ENCODE measurements around the gene KATNAL1. TPM values are rescaled to one million over a fixed set of nuclear protein-coding genes. Genes with fewer than 3 reads are reported as not detected.

Gene KATNAL1
- polyA plus RNA-seq, 1 donor (not counting 4 experiments of a cell fraction or from before 2014, with no cell fraction given) = 10.1 TPM

- Histone ChIP-seq H3K4me3 (ENCODE audit: control insufficient read depth in 2 of 3, extremely low read depth in 1 of 3, insufficient read depth in 2 of 3, low read depth in 1 of 3, low read length in 3 of 3) (no peak overlapping the region), H3K9me3 (ENCODE audit: control insufficient read depth, low read depth, low read length) (no peaks in the 10 kb centered on the region), H3K9ac (ENCODE audit: control insufficient read depth, extremely low read depth, insufficient read depth, low read length) (no peak overlapping the region), H4K20me1 (ENCODE audit: control insufficient read depth, extremely low read depth, insufficient read depth, low read length) (no peaks in the 10 kb centered on the region), H3K79me2 (ENCODE audit: control insufficient read depth, insufficient read depth, low read length) (no peaks in the 10 kb centered on the region), H3K9me1 (ENCODE audit: control insufficient read depth, extremely low read depth, insufficient read depth, low read length) (no peaks in the 10 kb centered on the region), H3K27me3 (ENCODE audit: control insufficient read depth, extremely low read depth, insufficient read depth, low read length) (no peaks in the 10 kb centered on the region), H3K4me2 (ENCODE audit: control insufficient read depth, extremely low read depth, insufficient read depth, low read depth, low read length) (no peak overlapping the region), H2AFZ (ENCODE audit: control insufficient read depth, low read length) (no peak overlapping the region), H3K27ac (ENCODE audit: control insufficient read depth, insufficient read depth, low read length) (no peak overlapping the region), H3K4me1 (ENCODE audit: control insufficient read depth, extremely low read depth, insufficient read depth, low read length) (no peaks in the 10 kb centered on the region), H3K36me3 (ENCODE audit: control insufficient read depth in 2 of 2, extremely low read depth in 1 of 2, insufficient read depth in 2 of 2, low read length in 2 of 2) (peaks cover 0 to 1% of the 10 kb centered on the region in 2 experiments)
- DNase-seq (ENCODE audit: low read depth, low spot score) (no peak), FAIRE-seq (peak; percentile 56)
- TF ChIP-seq EZH2 (IDR thresholded peaks at IDR 0.05; ENCODE audit: low read length) (no peak), CTCF (optimal IDR thresholded peaks at IDR 0.05 in 1 of 3, IDR thresholded peaks at IDR 0.05 in 1 of 3, conservative IDR thresholded peaks at IDR 0.05 in 1 of 3; ENCODE audit: extremely low read depth in 1 of 3, insufficient read depth in 2 of 3, low read length in 3 of 3) (no peak)
- dilution Hi-C loops (cut with MboI; ENCODE audit: extremely low pct_ligation_motif_present, low sequenced_read_pairs) = no loop called here
These were observed 102.8 kb downstream of the KATNAL1 start for GRCh38 chr13:30204564-30204963.

GRCh38 chr13:30196025-30196424 is 111.3 kb downstream of the KATNAL1 start:
- Histone ChIP-seq H3K79me2 (ENCODE audit: control insufficient read depth, insufficient read depth, low read length) (no peaks in the 10 kb centered on the region), H3K27ac (ENCODE audit: control insufficient read depth, insufficient read depth, low read length) (no peak overlapping the region), H2AFZ (ENCODE audit: control insufficient read depth, low read length) (no peak overlapping the region), H3K4me3 (ENCODE audit: control insufficient read depth in 2 of 3, extremely low read depth in 1 of 3, insufficient read depth in 2 of 3, low read depth in 1 of 3, low read length in 3 of 3) (no peak overlapping the region), H3K9me3 (ENCODE audit: control insufficient read depth, low read depth, low read length) (no peaks in the 10 kb centered on the region), H3K4me2 (ENCODE audit: control insufficient read depth, extremely low read depth, insufficient read depth, low read depth, low read length) (no peak overlapping the region), H3K4me1 (ENCODE audit: control insufficient read depth, extremely low read depth, insufficient read depth, low read length) (no peaks in the 10 kb centered on the region), H3K9me1 (ENCODE audit: control insufficient read depth, extremely low read depth, insufficient read depth, low read length) (no peaks in the 10 kb centered on the region), H3K36me3 (ENCODE audit: control insufficient read depth in 2 of 2, extremely low read depth in 1 of 2, insufficient read depth in 2 of 2, low read length in 2 of 2) (no peaks in the 10 kb centered on the region), H4K20me1 (ENCODE audit: control insufficient read depth, extremely low read depth, insufficient read depth, low read length) (no peaks in the 10 kb centered on the region), H3K9ac (ENCODE audit: control insufficient read depth, extremely low read depth, insufficient read depth, low read length) (no peak overlapping the region), H3K27me3 (ENCODE audit: control insufficient read depth, extremely low read depth, insufficient read depth, low read length) (no peaks in the 10 kb centered on the region)
- dilution Hi-C loops (cut with MboI; ENCODE audit: extremely low pct_ligation_motif_present, low sequenced_read_pairs) = no loop called here
- no peak for DNase-seq (ENCODE audit: low read depth, low spot score)
- TF ChIP-seq CTCF (optimal IDR thresholded peaks at IDR 0.05 in 1 of 3, IDR thresholded peaks at IDR 0.05 in 1 of 3, conservative IDR thresholded peaks at IDR 0.05 in 1 of 3; ENCODE audit: extremely low read depth in 1 of 3, insufficient read depth in 2 of 3, low read length in 3 of 3) (no peak), EZH2 (IDR thresholded peaks at IDR 0.05; ENCODE audit: low read length) (no peak)
- FAIRE-seq = no peak
